ENCODE measurements around the gene PCK2.

The PCK2 gene

GRCh38 chr14:24117179-24117578 is 23.1 kb downstream of the PCK2 start:
- no peak for DNase-seq (ENCODE audit: extremely low read depth, low read depth)
- TF ChIP-seq, protein P1, sequence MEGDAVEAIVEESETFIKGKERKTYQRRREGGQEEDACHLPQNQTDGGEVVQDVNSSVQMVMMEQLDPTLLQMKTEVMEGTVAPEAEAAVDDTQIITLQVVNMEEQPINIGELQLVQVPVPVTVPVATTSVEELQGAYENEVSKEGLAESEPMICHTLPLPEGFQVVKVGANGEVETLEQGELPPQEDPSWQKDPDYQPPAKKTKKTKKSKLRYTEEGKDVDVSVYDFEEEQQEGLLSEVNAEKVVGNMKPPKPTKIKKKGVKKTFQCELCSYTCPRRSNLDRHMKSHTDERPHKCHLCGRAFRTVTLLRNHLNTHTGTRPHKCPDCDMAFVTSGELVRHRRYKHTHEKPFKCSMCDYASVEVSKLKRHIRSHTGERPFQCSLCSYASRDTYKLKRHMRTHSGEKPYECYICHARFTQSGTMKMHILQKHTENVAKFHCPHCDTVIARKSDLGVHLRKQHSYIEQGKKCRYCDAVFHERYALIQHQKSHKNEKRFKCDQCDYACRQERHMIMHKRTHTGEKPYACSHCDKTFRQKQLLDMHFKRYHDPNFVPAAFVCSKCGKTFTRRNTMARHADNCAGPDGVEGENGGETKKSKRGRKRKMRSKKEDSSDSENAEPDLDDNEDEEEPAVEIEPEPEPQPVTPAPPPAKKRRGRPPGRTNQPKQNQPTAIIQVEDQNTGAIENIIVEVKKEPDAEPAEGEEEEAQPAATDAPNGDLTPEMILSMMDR (IDR thresholded peaks at IDR 0.05; ENCODE audit: low read depth, low read length): no peak

DNA sequence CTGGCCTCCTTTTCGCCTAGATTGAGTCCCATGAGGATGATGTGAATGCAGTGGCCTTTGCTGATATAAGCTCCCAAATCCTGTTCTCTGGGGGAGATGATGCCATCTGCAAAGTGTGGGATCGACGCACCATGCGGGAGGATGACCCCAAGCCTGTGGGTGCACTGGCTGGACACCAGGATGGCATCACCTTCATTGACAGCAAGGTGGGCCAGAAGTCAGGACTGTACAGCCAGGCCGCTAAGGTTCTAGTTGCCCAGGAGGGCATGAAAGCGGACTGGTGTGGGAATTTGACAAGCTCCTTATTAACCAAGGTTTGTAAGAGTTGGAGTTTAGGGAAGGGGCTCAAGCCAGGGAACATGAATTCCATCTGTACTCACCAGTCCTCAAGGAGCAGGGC is 25.6 kb downstream of the PCK2 start:
- TF ChIP-seq, protein P1 (IDR thresholded peaks at IDR 0.05; ENCODE audit: low read depth, low read length): no peak

GRCh38 chr14:24121210-24121609 is 27.1 kb downstream of the PCK2 start:
- DNase-seq (ENCODE audit: extremely low read depth, low read depth): no peak

More for the DNA sequence above, 25.6 kb downstream of the PCK2 start:
- DNase-seq (ENCODE audit: extremely low read depth, low read depth): no peak

DNA sequence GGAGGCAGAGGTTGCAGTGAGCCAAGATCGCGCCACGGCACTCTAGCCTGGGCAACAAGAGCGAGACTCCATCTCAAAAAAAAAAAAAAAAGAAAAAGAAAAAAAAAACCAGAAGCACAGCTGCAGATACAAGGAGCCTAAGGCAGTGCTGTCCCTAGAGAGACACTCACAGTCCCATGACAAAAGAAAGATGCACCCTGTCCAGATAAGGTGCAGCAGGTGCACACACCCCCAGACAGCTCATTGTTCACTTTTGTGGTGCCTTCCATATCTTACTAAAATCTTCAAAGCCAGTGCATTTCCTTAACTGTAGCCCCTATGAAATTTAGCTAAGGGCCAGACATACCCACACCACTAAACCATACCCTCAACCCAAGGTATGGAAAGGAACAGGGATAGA is 28.3 kb downstream of the PCK2 start:
- TF ChIP-seq, protein P1 (IDR thresholded peaks at IDR 0.05; ENCODE audit: low read depth, low read length): no peak
- DNase-seq (ENCODE audit: extremely low read depth, low read depth): no peak

More at GRCh38 chr14:24121210-24121609, 27.1 kb downstream of the PCK2 start:
- TF ChIP-seq, protein P1 (IDR thresholded peaks at IDR 0.05; ENCODE audit: low read depth, low read length): no peak

DNA sequence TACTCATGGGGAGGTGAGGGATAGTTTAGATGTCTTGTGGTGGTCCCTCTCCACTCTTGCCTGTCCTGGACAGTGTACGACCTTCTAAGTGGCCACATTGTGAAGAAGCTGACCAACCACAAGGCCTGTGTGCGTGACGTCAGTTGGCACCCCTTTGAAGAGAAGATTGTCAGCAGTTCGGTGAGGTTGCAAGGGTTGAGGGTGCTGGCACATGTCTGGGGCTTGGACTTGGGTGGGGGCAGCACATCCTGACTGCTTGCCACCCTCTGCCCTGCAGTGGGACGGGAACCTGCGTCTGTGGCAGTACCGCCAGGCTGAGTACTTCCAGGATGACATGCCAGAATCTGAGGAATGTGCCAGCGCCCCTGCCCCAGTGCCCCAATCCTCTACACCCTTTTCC is 28.8 kb downstream of the PCK2 start:
- DNase-seq (ENCODE audit: extremely low read depth, low read depth): no peak

DNA sequence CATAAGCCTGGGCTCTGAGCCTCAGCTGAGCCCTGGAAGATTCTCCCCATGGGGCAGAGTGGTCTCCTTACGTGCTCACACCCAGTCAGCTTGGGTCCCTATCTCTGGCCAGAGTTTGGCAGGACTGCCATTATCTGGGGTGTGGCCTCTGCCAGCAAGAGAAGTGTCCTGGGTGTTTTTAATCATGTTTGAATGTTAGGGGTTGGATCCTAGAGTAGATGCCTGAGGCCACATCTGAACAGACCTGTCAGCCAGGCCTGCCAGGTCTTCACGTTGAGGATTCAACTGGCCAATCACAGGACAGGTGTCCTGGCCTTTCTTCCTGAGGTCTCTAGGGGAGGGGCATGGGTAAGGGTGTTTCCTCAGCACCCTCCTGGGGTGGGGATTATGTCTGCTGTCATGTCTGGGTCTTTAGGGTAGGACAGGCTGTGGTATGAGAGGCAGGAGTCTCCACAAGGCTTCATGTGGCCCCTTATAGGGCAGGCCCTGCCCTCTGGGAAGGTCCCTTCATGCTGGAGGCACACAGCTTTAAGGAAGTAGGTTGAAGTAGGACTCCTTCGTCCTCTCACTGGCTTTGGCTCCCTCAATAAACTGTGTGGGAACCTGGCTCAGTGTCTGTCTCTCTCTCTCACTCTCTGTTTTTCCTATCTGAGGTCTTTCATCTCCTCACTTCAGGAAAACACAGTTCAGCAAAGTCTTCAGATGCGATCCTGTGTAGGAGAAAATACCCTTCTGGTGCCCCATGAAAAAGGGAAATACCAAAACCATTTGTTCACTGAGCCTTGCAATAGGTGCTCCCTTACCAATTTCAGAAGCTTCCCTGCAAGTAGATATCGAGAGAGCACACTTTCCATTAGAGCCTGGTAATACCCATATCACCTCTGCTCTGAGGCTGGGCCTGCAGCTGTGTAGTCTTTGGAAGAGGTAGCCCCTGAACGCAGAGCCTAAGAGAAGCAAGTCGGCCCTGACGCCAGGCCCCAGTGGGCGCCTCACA is 29.6 kb downstream of the PCK2 start:
- no peak for DNase-seq (ENCODE audit: extremely low read depth, low read depth)
- TF ChIP-seq, protein P1 (IDR thresholded peaks at IDR 0.05; ENCODE audit: low read depth, low read length): no peak

More for the DNA sequence above, 28.8 kb downstream of the PCK2 start:
- TF ChIP-seq, protein P1 (IDR thresholded peaks at IDR 0.05; ENCODE audit: low read depth, low read length): no peak

- TF ChIP-seq, protein P1 (IDR thresholded peaks at IDR 0.05; ENCODE audit: low read depth, low read length): no peak
- no peak for DNase-seq (ENCODE audit: extremely low read depth, low read depth)
These were observed 32.8 kb downstream of the PCK2 start for GRCh38 chr14:24126939-24127338.

Data from AG09319 (cell line).